ENCODE results near the gene SMIM32.

The SMIM32 gene

DNA sequence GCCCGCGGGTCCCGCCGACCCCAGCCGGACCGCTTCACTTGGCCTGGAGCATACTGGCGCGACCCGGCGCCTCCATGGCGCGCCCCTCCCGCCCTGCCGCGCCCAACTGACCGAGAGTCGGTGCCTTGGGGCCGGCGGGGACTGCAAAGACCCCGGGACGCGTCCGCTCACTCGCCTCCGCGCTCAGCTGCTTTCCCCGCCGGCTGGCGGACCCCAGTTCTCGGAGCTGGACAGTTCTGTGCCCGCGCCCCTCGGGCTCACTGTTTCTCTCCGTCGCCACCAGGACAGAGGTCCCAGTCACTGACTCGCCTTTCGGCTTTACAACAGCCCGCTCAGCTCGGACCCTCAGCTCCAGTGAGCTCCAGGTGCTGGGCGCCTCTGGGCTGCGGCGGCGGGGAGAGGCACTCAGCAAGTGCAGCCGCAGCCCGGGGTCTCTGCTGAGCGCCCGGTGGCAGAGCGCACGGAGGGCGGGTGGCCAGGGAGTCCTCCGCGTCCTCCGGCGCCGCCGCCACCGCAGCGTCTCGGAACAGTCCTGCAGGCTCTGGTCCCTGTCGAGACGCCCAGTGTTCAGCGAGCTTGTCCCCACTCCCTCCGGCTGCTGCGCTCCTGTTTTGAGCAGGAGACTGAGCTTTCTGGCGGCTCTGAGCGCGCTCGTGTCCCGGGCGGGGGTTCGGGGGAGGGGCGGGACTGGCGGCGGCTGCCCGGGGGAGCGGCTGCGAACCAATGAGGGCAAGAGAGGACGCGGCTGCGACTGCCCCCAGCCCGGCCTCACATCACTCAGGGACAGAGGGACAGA is at the start of gene SMIM32:
Gene SMIM32 (minus strand): TSS at position 637 of the 796 bp plus-strand sequence. CDS start 638 bp downstream, outside the sequence.
- DNase-seq, result no peak

DNA sequence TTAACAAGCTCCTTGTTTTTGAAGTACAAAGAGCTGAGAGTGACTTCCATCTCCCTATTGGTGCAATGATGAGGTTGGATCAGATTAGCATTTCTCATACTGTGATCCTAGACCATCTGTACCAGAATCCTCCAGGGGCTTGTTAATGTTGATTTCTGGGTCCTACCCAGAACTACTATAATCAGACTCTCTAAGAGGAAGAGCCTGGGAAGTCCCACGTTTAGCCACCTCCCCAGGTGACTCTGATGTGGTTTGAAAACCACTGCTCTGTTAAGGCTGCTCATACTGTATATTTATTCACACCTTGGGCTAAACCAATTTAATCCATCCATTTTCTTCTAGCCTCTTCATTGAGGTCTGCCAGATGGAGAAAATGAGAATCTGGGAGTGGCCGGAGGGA is 49.6 kb upstream of the SMIM32 start:
- DNase-seq, result no peak

DNA sequence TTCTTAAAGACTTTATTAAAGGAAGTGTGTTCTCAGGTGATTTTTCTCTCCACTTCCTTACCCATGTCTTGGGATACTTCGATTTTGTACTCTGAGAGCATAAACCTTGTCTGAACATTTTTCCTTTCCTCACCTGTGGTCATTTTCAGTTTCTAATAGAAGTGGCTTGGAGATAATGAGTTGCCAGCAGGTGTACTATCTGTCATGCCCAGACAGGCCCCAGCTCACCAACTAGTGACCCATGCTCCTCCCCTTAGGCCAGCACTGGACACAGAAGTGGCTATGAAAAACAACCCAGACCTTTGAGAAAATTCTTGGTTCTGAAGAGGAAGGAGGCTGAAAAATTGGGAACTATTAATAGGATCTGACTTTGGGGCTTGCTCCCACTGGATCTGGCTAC is 49.2 kb upstream of the SMIM32 start:
- DNase-seq, result no peak

DNA sequence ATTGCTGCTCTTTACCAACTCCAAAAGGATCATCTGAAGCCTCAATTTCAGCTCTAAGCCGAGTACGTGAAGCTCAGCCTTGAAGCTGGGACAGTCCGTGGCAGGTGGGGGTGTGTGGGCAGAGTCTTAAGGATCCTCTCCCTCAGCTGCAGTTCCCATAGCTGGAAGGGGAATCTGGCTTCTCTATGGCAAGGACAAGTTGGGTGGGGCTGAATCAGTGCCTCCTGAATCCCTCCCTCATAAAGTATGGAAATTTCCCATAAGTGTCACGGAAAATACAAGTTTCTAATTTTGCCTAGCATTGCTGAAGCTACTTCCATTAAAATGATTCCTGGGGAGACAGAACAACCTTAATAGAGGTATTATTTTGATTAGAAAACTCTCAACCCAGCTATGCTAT is 47.9 kb upstream of the SMIM32 start:
- DNase-seq, result no peak

DNA sequence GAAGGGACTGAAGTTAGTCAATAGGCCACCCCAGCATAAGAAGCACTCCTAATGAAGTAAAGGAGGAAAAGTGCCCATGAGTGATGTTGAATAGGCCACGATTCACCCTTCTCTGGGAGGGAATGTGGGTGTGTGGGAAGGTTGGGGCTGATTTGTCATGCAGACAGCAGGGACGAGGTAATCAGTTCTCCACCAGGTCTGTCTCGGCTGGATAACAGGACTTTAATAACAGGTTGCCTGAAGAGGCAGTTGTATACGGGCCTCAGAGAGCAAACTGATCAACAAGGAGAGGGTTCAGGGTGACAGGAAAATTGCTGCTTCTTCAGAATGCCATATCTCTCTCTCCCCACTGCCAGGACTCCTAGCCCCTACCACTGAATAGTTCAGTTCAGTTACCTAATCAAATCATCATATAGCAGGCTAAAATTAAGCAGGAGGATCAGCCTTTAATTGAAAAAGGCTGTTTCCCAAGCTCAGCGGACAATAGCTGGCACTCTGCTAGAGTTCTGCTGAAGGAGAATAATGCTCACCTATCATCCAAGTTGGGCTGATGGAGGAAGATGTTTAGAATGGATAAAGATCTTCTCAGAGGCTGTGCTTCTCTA is 43.6 kb upstream of the SMIM32 start:
- DNase-seq, result no peak

DNA sequence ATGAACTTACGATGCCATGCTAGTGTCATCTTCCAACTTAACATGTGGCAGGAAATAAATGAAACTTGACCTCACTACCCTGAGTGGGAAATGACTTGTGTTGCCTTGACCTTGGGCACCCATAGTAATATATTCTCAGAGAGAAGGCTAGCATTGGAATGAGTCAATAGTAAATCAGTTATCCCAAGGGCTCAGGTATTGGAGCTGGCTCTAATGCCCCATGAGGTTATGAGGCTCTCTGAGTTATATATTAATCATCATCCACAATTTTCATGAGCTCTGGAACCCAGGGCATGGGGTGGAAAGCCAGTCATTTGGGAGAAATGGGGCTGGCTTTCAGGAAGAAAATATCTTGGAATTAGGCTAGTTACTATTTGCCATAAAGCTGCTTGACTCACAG is 42.4 kb upstream of the SMIM32 start:
- no peak for DNase-seq

DNA sequence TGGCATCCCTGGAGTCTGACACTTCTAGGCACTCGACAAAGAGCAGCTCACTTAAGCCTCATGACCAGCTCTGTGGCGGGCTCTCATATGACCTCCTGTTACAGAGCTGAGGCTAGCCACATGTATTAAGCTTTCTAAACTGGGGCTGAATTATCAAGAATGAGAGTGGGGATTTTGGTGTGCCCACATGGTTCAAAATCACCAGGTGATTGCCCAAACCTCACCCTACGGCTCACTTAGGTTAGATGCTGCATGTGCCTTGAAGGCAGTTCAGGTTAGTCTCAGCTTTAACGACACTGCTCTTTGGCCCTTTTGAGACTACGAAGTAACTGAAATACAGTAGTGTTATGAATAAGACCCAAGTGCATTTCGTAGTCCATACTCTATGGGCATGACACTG is 39.4 kb upstream of the SMIM32 start:
- DNase-seq, result no peak

DNA sequence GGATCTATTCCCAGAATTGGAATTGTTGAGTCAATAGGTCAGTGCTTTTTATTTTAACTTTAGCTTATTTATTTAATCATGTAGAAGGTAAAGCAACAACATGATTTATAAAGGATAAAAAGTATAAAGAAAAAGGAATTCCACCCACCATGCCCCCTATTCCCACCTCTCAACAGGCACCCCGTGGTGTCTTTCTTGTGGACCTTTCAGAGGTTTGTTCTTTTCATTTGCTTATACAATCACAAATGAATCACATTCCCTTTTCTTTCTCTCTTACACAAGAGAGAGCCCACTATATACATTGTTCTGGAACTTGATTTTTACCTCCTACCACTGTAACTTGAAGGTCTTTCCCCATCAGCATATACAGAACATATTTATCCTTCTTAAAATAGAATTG is 37.2 kb upstream of the SMIM32 start:
- DNase-seq, result no peak

DNA sequence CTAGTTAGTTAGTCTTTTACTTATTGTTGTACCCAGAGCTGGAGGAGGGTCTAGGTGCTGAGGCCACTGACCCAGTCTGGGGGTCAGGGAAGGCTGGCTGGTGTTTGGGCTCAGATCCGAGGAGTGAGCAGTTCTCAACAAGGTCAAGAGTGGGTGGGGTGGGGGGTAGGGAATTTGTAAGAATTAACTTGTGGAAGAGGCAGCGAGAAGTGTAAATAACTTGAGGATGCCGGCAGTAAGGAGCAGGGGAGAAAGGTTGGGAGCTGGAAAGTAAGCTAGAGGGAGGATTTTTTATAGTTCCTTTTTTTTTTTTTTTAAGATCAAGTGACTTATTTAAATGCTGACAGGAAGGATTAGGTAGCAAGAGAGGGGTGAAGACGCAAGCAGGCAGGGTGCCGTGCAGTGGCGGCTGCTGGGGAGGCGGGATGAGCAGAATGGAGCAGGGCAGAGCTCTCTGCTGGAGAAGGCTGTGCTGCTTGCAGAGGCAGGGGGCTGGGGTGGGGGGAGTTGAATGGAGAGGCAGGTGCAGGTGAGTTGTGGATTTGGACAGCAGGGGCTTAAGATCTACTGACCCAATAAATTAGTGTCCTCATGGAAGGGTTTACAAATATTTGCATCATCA is 35.3 kb upstream of the SMIM32 start:
- no peak for DNase-seq

DNA sequence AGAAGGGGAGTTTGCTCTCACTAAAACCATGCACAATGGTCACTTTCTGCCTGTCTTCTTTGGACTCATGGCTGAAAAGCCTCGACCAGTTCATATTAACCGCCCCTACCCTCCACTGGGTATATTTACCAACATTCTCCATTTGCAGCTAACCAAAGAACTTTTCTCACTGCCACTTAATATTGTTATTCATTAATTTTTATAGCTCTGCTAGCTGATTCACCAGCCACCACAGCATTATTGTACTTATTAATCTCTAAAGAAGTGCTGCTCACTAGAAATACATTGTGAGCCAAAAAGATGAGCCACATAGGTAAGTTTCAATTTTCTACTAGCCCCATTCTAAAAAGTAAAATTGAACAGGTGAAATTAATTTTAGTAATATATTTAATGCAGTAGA is 33.4 kb upstream of the SMIM32 start:
- no peak for DNase-seq

DNA sequence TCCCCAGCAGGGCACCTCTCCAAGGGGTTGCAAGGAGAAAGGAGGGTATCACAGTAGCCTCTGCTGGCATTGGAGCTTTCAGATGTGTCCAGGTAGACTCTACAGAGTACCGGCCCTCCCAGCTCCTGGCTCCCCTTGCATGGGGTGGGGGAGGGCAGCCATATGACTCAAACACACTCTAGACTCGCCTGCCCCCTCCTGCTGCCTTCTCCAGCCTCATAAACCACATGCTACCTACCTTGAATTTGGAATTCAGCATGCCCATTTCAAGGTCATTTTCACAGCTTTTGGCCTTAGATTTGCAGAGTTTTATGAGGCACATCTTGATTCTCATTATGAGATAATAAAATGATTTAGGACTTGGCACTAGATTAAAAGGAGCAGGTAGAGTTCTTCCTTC is 32.8 kb upstream of the SMIM32 start:
- no peak for DNase-seq

DNA sequence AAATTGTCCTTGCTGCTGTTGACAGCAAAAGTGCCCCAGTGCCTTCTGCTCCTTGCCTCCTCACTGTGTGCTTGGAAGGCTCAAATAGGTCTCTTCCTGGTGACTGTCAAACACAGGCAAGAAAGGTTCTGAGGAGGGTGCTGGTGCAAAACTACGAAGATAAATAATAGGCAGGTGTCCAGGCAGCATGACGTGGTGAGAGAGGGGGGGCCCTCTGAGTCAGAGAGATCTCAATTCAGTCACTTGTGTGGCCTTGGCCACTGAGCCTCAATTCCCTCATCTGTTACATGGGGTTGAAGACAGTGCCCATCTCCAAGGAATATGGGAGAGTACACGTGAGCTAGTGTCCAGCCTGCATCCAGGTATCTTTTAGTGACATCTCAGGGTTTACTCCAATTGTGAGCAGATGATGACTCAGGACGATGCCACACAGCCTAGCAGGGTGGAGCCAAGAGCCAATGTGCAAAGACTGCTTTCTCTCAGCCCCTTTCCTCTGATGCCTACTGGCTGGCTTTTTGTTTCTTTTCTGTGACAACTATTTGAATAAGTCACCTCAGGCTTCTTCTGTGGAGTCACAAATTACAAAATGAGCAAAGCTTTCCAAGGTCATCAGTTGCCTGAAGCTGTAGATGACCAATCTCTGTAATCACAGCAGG is 29.7 kb upstream of the SMIM32 start:
- no peak for DNase-seq

DNA sequence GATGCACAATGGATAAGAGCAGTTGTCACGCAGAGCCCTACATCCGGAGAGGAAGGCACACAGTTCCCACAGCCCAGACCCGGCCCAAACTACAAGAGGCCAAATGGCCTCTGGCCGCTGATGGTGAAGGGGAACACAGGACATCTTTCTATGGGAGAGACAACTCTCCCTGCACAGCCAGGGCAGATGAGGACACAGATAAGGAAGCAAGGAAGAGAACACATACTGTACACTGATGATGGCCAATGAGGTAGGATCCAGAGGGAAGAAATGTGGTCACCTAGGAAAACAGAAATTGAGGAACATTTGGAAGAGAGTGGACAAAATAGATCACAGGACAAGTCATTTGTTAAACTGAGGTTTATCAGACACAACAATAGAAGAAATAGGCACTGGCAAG is 28.4 kb upstream of the SMIM32 start:
- DNase-seq, result no peak

DNA sequence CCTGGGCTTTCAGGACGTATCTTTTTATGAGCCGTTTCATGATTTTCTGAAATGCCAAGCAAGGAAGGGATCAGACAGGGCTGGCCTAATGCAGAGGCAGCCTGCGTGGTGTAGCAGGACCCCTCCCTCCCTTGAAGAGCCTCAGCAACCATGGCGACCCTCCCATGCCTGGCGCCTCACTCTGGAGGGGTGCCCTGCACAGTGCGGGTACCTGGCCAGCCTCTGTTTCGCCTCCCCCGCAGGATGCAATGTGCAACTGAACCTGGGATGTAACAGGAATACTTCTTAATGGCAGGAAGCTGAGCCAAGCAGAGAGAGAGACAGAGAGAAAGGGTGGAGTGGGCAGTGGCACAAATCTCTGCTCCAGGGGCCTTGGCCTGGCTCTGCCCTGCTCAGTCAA is 23.3 kb upstream of the SMIM32 start:
- DNase-seq, result no peak

DNA sequence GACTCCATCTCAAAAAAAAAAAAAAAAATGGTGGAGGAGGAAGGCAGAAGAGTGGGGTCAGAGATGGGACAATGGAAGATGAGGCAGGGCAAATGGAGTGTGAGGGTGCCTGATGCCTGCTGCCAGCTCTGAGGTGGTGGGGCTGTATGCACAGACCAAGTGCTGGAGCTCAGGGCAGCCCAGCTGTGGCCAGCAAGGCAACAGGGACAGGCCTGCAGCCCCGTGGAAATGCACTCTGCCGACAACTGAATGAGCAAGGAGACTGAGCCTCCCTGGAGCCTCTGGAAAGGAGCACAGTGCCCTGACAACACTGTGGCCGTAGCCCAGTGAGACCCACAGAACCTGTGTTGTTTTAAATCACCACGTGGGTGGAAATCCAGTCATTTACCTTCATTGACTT is 22.9 kb upstream of the SMIM32 start:
- no peak for DNase-seq

DNA sequence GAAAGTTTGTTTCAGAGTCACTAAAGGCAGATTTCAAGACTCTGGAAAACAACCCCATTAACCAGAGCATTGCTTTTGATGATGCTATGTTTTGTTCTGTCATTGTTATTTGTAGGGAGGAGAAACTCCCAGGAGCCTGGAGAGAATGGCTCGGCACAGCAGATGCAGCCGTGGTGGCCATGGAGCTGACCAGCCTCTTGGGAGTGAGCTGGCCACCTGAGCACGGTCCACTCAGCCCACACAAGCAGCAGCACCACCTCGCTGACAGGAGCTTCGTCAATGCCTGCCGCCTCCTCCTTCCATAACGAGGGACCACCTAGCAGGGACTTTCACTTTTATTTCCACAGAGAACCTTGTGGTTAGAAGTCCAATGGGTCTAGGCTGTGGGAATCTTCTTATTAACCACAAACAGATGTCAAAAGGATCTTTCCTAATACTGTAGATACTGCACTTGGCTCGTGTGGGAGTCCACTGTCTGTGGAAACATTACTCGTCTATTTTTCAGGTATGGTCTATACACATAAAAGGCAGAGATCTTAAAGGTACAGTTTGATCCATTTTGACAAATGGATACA is 21.0 kb upstream of the SMIM32 start:
- DNase-seq, result no peak

DNA sequence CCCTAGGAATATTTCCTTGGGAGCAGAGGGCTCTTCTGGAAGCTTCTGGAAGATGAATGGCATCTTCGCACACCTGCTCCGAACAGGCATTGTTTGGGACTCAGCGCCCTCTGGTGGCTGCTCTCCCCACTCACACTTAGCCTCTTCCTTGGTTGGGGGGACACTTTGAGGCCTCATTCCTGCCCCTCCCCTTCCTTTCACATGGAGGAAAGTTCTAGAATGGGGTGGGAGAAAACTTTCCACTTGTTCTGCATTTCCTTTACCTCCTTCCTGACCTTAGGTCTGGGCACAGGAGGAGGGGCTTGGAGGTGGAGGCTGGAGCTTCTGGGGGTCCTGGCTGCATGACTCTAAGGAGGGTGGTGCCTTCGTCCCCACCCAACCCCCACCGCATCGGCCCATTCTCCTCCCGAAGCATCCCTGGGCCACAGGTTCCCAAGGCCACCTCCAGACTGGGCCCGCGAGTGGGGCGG is 19.3 kb upstream of the SMIM32 start:
- DNase-seq, result no peak

DNA sequence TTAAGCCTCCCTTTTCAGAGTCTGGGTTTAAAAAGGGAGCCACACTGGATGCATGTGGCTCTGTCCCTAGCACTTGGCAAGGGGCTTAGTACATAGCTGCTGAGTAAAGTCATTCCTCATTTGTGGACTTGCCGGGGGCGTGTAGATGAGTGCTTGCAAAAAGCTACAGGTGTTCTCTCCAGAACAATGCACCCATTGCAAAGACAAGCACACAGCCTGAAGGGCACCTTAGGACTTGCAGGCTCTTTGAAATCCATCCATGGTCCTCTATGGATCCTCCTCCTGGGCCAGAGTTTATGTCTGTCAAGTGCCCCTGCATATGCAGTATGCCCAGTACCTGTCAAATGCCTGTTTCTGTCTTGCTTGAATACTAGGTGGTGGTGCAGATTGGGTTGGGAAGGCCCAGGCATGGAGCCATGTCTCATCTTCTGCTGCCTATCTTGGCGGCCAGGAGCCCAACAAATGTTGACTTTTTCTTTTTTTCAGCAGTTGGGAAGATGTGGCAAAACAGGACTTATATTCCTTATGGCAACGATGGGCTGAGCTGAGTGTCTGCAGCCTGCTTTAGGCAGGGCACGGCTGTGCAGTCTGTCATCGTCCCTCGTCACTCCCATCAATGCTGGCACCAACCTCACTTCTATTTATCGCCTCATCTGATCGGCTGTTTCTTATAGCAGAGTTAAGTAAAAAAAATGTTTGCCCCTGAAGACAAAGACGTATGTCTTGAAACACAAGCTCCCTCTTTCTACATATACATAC is 18.5 kb upstream of the SMIM32 start:
- no peak for DNase-seq

DNA sequence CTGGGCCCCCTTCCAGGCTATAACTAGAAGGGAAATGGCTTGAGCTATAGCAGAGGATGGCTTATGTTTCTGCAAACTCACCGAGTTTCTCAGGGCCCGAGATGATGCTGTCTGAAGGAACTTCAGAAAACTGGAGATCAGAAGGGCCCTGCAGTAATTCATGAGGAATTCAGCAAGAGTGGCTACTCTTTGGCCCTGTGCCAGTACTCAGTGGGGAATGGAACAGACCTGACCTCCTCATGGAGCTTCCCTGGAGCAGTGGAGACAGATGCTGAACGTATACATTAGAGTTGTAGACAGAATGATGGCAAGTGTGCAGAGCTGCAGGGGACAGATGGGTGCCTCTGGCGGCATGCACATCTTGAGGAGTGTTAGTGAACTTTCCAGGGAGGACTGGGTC is 17.3 kb upstream of the SMIM32 start:
- no peak for DNase-seq

DNA sequence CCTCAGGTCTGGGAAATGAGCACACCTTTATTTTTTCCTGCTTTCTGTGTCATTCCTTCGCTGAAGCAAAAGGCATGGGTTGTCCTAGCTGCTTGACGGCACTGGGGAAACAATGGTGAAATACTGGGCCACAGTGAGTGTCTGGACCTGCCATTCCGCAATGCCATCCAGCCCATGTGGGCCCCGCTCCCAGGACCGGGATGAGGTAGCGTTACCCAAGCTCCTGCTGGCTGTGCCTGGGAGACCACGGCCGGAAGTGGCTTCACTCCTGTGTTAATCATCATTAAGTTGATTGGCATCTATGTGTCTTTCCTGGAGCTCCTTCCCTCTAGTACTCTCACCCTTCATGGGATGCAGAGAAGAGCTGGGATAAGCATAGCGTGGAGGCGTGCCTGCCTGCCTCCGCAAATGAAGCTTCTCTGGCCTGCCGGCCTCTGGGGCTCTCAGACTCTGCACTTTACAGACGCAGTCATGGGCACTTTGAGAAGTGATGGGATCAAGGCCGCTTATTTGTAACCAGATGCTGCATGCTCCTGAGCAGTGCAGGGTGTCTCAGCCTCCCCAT is 16.5 kb upstream of the SMIM32 start:
- no peak for DNase-seq

DNA sequence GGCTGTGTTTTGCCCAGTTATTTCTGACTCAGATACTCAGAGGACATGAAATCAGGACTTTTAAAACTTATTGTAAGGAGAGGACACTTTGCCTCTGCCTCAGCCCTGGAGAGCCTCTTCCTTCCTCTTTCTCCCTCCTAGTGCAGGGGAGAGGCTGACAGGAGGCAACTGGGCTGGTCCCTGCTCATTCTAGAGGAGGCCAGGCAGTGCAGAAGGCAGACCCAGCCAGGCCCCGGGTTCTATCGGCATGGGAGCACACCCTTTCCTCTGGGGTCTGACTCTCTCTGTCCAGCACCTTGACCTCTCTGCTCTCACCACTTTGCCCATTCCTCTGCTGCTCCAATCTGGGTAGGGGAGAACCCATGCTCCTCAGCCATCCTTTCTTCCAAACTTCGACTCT is 16.0 kb upstream of the SMIM32 start:
- no peak for DNase-seq

DNA sequence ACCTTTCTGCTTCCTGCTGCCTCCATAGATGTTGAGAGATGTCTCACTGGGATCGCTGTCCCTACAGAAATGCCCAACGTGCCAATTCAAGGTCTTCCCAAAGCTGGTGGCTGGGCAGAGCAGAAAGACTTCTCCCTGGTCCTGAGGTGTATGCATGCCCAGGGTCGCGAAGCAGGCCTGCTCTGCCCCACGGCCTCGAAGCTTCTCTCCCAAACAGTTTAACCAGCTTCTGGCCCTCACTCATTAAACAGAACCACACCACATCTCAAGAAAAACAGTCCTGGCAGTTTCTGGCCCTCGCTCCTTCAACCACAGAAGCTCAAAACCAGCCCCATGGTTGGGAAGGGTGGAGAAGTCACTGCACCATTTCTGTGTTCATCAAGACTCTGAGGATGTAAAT is 14.7 kb upstream of the SMIM32 start:
- DNase-seq, result no peak
